Measurements from ENCODE around the gene HMCN2. TPM values are rescaled to one million over a fixed set of nuclear protein-coding genes. Genes with fewer than 3 reads are reported as not detected.

HMCN2 gene
- total and polyA plus RNA-seq, 9 donors, result 0.12 to 4.2 (median 0.98) TPM

DNA sequence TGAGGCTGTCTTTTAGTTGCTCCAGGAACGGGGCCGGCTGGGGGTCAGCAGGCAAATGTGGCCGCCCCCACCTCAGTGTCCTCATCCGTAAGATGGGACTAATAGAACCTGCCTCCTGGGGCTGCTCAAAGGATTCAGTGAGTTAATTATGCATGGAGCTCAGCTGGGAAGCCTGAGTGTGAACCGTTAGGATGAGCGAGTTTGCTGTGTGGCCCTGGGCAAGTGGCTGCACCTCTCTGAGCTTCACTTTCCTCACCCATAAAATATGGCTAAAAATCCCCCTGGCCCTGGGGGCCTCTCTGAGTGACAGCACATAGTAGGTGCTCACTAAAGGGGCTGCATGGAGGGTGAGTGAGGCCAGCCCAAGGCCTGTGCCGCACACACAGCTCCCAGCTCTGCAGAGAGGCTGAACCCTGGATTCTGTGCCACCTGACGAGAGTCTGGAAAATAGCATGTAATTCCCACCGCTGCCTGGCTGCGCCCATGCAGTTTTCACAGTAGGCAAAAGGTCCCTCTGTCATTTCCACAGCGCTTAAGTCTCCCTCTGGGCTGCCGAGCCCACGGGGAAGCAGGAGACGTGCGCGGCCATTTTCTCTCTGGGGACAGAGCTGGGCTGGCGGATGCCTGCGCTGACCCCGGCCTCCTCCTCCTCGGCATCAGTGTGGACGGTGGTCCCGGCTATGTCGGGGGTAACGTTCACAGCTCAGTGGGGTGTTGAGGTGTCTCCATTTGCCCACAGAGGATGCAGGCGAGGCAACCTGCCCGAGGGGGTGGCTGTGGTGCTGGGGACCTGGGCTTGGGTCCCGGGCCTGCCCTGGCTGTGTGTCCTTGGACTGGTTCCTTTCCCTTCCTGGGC lies 197.4 kb downstream of the HMCN2 start:
- Histone ChIP-seq H3K4me3 (no peak overlapping the region), H3K36me3 (no peaks in the 10 kb centered on the region), H3K27me3 (no peaks in the 10 kb centered on the region), H3K9me3 (no peaks in the 10 kb centered on the region), H3K27ac (no peak overlapping the region), H3K4me1 (ENCODE audit: insufficient read depth) (no peaks in the 10 kb centered on the region)
- WGBS, 3 donors, result 94 to 97% (median 95%) methylated on average over 25 to 27 of the region's 27 CpGs
- no peak for DNase-seq
- no peak for TF ChIP-seq POLR2A (IDR thresholded peaks at IDR 0.05)
- intact Hi-C loops (cut with DNase I), result loop anchor here in 3 of 4 donors (5.0 to 10.0 kb wide), 2 partner anchors 219 to 402 kb away; no protein-coding TSS in a partner anchor

DNA sequence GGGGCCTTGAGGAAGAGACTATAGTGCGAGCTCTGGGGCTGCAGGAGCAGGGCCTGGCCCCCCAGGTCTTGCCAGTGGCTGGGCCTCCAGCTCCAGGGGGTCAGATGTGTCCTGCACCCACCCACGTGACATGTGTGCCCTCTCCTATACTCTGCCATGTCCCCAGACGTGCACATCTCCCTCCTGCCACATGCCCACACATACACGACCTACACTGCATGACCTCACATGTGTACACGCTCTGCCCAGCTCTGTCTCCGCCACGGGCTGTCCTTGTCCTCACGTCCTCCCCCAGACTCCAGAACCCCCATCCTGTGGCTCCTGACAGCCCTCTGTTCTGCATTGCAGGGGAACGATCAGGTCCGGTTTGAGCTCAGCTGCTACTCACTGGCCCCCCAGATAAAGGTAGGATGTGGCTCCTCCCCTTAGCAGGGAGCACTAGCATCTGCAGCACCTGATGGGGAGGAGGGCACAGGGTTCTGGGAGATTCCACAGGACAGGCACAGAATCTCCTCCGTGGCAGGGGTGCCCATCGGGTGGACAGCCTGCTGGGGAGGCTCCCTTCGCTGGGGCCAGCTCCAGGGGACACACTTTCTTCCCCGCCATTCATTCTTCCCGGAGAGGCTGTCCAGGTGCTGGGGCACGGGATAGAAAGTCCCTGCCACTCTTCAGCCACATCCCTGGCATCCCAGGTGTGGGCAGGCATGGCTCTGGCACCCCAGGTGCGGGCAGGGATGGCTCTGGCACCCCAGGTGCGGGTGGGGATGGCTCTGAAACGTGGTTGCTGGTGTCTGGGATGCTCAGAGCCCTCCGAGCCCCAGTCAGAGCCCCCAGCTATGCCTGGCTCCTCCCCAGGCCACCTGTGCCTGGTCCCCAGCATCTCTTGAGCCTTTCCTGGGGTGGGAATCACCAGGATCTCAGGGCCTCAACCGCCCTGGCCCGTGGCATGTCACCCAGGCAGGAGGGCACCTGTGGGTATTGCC lies 198.5 kb downstream of the HMCN2 start:
- Histone ChIP-seq H3K4me3 (no peak overlapping the region), H3K9me3 (no peaks in the 10 kb centered on the region), H3K36me3 (no peaks in the 10 kb centered on the region), H3K27ac (no peak overlapping the region), H3K27me3 (no peaks in the 10 kb centered on the region), H3K4me1 (ENCODE audit: insufficient read depth) (no peaks in the 10 kb centered on the region)
- no peak for TF ChIP-seq POLR2A (IDR thresholded peaks at IDR 0.05)
- TF ChIP-seq EP300 (IDR thresholded peaks at IDR 0.05), result no peak
- TF ChIP-seq, protein P1, sequence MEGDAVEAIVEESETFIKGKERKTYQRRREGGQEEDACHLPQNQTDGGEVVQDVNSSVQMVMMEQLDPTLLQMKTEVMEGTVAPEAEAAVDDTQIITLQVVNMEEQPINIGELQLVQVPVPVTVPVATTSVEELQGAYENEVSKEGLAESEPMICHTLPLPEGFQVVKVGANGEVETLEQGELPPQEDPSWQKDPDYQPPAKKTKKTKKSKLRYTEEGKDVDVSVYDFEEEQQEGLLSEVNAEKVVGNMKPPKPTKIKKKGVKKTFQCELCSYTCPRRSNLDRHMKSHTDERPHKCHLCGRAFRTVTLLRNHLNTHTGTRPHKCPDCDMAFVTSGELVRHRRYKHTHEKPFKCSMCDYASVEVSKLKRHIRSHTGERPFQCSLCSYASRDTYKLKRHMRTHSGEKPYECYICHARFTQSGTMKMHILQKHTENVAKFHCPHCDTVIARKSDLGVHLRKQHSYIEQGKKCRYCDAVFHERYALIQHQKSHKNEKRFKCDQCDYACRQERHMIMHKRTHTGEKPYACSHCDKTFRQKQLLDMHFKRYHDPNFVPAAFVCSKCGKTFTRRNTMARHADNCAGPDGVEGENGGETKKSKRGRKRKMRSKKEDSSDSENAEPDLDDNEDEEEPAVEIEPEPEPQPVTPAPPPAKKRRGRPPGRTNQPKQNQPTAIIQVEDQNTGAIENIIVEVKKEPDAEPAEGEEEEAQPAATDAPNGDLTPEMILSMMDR (IDR thresholded peaks at IDR 0.05), result no peak
- 87 to 94% (median 93%) methylated on average over 21 to 22 of the region's 22 CpGs for WGBS, 3 donors
- intact Hi-C loops (cut with DNase I), result loop anchor here in 3 of 4 donors (5.0 to 10.0 kb wide), 2 partner anchors 218 to 401 kb away; no protein-coding TSS in a partner anchor
- no peak for DNase-seq

DNA sequence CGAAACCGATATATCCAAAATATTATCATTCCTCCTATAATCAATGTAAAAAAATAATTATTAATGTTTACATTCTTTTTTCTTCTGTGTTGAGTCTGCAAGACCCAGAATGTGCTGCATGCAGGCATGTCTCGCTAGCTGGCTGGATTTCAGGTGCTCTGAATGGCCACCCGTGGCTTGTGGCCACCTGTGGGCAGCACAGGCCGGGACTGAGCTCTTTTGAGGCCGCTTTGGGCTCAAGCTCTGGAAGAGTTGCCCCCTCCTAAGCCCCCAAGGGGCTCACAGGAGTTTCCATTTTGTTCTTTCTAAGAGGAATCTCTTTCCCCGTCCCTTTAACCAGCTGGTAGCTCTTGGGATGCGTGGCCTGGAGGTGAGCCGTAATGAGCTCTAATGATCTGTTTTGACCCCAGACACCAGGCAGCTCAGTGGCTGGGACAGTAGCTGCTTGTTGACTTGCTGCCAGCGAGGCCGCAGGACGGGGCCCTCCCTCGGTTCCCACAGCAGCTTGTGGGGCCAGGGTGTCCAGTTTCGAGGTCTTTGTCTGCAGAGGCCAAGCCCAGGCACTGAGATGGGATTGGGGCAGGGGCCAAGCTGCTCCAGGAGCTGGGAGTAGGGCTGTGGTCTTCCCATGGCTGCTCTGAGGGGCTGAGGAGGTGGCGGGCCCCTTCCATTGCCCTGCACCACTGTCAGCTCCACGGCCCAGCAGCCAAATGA lies 200.0 kb downstream of the HMCN2 start:
- Histone ChIP-seq H3K4me1 (ENCODE audit: insufficient read depth) (no peaks in the 10 kb centered on the region), H3K9me3 (no peaks in the 10 kb centered on the region), H3K4me3 (no peak overlapping the region), H3K36me3 (no peaks in the 10 kb centered on the region), H3K27ac (no peak overlapping the region), H3K27me3 (no peaks in the 10 kb centered on the region)
- WGBS, 3 donors, result 59 to 68% (median 64%) methylated on average over 14 to 16 of the region's 16 CpGs
- intact Hi-C loops (cut with DNase I), result loop anchor here in 2 of 4 donors (5.0 to 10.0 kb wide), 2 partner anchors 399 to 402 kb away; no protein-coding TSS in a partner anchor
- TF ChIP-seq EP300 (IDR thresholded peaks at IDR 0.05), result no peak
- no peak for TF ChIP-seq POLR2A (IDR thresholded peaks at IDR 0.05)
- TF ChIP-seq, protein P1 (IDR thresholded peaks at IDR 0.05), result no peak
- no peak for DNase-seq

DNA sequence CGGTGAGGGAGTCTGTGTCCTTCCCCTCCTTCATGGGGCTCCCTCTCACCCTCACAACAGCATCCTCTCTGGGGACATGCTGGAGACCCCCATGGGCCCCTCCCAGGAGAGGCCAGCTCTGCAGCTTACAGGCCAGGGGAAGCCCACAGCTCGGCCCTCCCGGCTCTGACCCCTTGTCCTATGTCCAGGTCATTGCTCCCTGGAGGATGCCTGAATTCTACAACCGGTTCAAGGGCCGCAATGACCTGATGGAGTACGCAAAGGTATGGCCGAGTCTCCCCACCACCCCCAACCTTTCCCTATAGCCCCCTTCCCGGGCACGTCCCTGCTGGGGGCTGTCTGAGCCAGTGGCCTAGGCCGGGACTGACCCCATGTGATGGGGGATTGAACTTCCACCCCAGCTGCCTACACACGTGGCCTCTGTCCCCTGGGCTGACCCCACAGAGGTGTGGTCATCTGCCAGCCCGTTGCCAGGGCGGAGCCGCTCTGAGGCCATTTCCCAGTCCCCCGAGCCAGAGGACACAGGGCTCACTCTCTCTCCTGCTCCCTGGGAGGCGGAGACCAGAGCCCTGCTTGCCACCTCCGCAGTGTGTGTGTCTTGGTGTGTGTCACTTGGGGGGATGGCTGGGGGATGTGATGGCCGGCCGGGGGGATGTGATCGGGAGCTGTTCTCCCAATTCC lies 201.1 kb downstream of the HMCN2 start:
- H3K9me3 ChIP-seq, result no peaks in the 10 kb centered on the region
- TF ChIP-seq EP300 (IDR thresholded peaks at IDR 0.05) (no peak), POLR2A (IDR thresholded peaks at IDR 0.05) (no peak)
- TF ChIP-seq, protein P1 (IDR thresholded peaks at IDR 0.05), result no peak
- H3K4me3 ChIP-seq, result no peak overlapping the region
- no peak overlapping the region for H3K27ac ChIP-seq
- intact Hi-C loops (cut with DNase I), result loop anchor here in 2 of 4 donors (5.0 to 10.0 kb wide), 2 partner anchors 398 to 401 kb away; no protein-coding TSS in a partner anchor
- H3K27me3 ChIP-seq, result no peaks in the 10 kb centered on the region
- H3K4me1 ChIP-seq (ENCODE audit: insufficient read depth), result no peaks in the 10 kb centered on the region
- H3K36me3 ChIP-seq, result no peaks in the 10 kb centered on the region
- DNase-seq, result no peak
- 82 to 88% (median 84%) methylated on average over 20 of the region's 20 CpGs for WGBS, 3 donors

Data from ovary (tissue), 9 donors.